Limb (tissue), 2 donors: Measurements from ENCODE around the gene SCNN1G.

ENCODE experiments used
- DNase-seq, 2 donors: peaks; one replicate each; pipeline ENCODE4 v3.0.0-alpha.2; 2016; ENCODE audit errors: extremely low spot score in 2 of 2

Gene SCNN1G

GRCh38 chr16:23196539-23196938 is 14.0 kb downstream of the SCNN1G start:
- DNase-seq, result no peak

- DNase-seq, result no peak
These were observed 19.6 kb downstream of the SCNN1G start for GRCh38 chr16:23202166-23202565.

- DNase-seq, result no peak
These were observed 24.4 kb downstream of the SCNN1G start for GRCh38 chr16:23206986-23207385.

- no peak for DNase-seq
These were observed 24.9 kb downstream of the SCNN1G start for GRCh38 chr16:23207485-23207884.

GRCh38 chr16:23209606-23210005 is 27.1 kb downstream of the SCNN1G start:
- no peak for DNase-seq

- DNase-seq, result no peak
These were observed 31.3 kb downstream of the SCNN1G start for GRCh38 chr16:23213831-23214230.

- DNase-seq, result no peak
These were observed 32.3 kb downstream of the SCNN1G start for GRCh38 chr16:23214796-23215195.

- DNase-seq, result no peak
These were observed 32.9 kb downstream of the SCNN1G start for GRCh38 chr16:23215435-23215834.

GRCh38 chr16:23216658-23217246 is 34.2 kb downstream of the SCNN1G start:
- DNase-seq, result no peak

- no peak for DNase-seq
These were observed 35.1 kb downstream of the SCNN1G start for GRCh38 chr16:23217646-23218045.

GRCh38 chr16:23222929-23223328 is 40.4 kb downstream of the SCNN1G start:
- no peak for DNase-seq

- no peak for DNase-seq
These were observed 40.8 kb downstream of the SCNN1G start for GRCh38 chr16:23223368-23223767.

- no peak for DNase-seq
These were observed 42.6 kb downstream of the SCNN1G start for GRCh38 chr16:23225109-23225508.

GRCh38 chr16:23225634-23226033 is 43.1 kb downstream of the SCNN1G start:
- DNase-seq, result no peak

GRCh38 chr16:23227529-23227928 is 45.0 kb downstream of the SCNN1G start:
- DNase-seq, result no peak

GRCh38 chr16:23229714-23230113 is 47.2 kb downstream of the SCNN1G start:
- DNase-seq, result no peak

- no peak for DNase-seq
These were observed 50.3 kb downstream of the SCNN1G start for GRCh38 chr16:23232806-23233205.

- DNase-seq, result no peak
These were observed 52.6 kb downstream of the SCNN1G start for GRCh38 chr16:23235176-23235575.

GRCh38 chr16:23236983-23237382 is 54.4 kb downstream of the SCNN1G start:
- DNase-seq, result no peak

- DNase-seq, result no peak
These were observed 58.4 kb downstream of the SCNN1G start for GRCh38 chr16:23240994-23241393.

GRCh38 chr16:23244122-23244521 is 61.6 kb downstream of the SCNN1G start:
- DNase-seq, result no peak

- DNase-seq, result no peak
These were observed 62.7 kb downstream of the SCNN1G start for GRCh38 chr16:23245268-23245667.

GRCh38 chr16:23248261-23249194 is 66.0 kb downstream of the SCNN1G start:
- no peak for DNase-seq
